GM23248 (cell line): ENCODE results near the gene MIOX. TPM values are rescaled to one million over a fixed set of nuclear protein-coding genes. Genes with fewer than 3 reads are reported as not detected.
"Not testable (repeated sequence)": the region's sequence is repeated elsewhere in the genome, so short reads cannot be mapped to it uniquely, and the experiment has no call there.

Experiments used
- DNase-seq: peaks from one replicate; pipeline ENCODE4 v3.0.0-alpha.2; 2015
- H2AFZ ChIP-seq: fragments of 200-600 bp; sonication (generic); 2 replicates; pipeline ENCODE4 v1.6.1; 2016; ENCODE audit warnings: antibody characterized with exemption
- H3F3A ChIP-seq: fragments of 200-600 bp; sonication (generic); 2 replicates; pipeline ENCODE4 v1.6.1; 2016; ENCODE audit warnings: mild to moderate bottlenecking, antibody characterized with exemption, mixed run types; ENCODE audit not compliant: insufficient read depth
- H3K27ac ChIP-seq: fragments of 200-600 bp; sonication (generic); 2 replicates; pipeline ENCODE4 v1.5.1; 2016; ENCODE audit warnings: mild to moderate bottlenecking
- H3K27me3 ChIP-seq: fragments of 200-600 bp; sonication (generic); replicated peaks from 2 replicates; pipeline ENCODE4 v1.6.1; 2016; ENCODE audit warnings: mild to moderate bottlenecking; ENCODE audit not compliant: insufficient read depth
- H3K36me3 ChIP-seq: fragments of 200-600 bp; sonication (generic); 2 replicates; pipeline ENCODE4 v1.6.1; 2016; ENCODE audit warnings: low read depth, mild to moderate bottlenecking
- H3K4me1 ChIP-seq: fragments of 200-600 bp; sonication (generic); 2 replicates; pipeline ENCODE4 v1.6.1; 2016; ENCODE audit warnings: mild to moderate bottlenecking; ENCODE audit not compliant: insufficient read depth
- H3K4me2 ChIP-seq: fragments of 200-600 bp; sonication (generic); one replicate; pipeline ENCODE4 v1.6.1; 2016; ENCODE audit warnings: mild to moderate bottlenecking; ENCODE audit not compliant: unreplicated experiment
- H3K4me3 ChIP-seq: fragments of 200-600 bp; sonication (generic); 2 replicates; pipeline ENCODE4 v1.5.1; 2016; ENCODE audit warnings: mild to moderate bottlenecking
- H3K79me2 ChIP-seq: fragments of 200-600 bp; sonication (generic); 2 replicates; pipeline ENCODE4 v1.6.1; 2016; ENCODE audit warnings: mild to moderate bottlenecking; ENCODE audit not compliant: insufficient read depth
- H3K9ac ChIP-seq: fragments of 200-600 bp; sonication (generic); 2 replicates; pipeline ENCODE4 v1.6.1; 2016; ENCODE audit warnings: mild to moderate bottlenecking
- H3K9me2 ChIP-seq: fragments of 200-600 bp; sonication (generic); 2 replicates; pipeline ENCODE4 v1.6.1; 2016; ENCODE audit warnings: mixed run types, mild to moderate bottlenecking, moderate library complexity; ENCODE audit not compliant: insufficient read depth
- H3K9me3 ChIP-seq: fragments of 200-600 bp; sonication (generic); one replicate; pipeline ENCODE4 v1.6.1; 2017; ENCODE audit warnings: low read depth
- H4K20me1 ChIP-seq: fragments of 200-600 bp; sonication (generic); 2 replicates; pipeline ENCODE4 v1.6.0; 2016; ENCODE audit not compliant: insufficient read depth
- EZH2 ChIP-seq: fragments of 200-600 bp; sonication (generic); IDR thresholded peaks from 2 replicates; pipeline ENCODE4 v1.6.1; 2018; ENCODE audit warnings: antibody characterized with exemption, mild to moderate bottlenecking; ENCODE audit not compliant: insufficient read depth, poor library complexity, severe bottlenecking
- EZH2phosphoT487 ChIP-seq: fragments of 200-600 bp; sonication (generic); IDR thresholded peaks from 2 replicates; pipeline ENCODE4 v1.6.1; 2018; ENCODE audit warnings: antibody characterized with exemption, moderate library complexity, mild to moderate bottlenecking, low read depth; ENCODE audit not compliant: insufficient read depth
- WGBS, 2 experiments: methylation state at CpG; one replicate each; pipeline ENCODE4 v1.1.6; 2015 to 2017; ENCODE audit warnings: low lambda C conversion rate in 2 of 2, low coverage in 1 of 2; ENCODE audit errors: missing lambda C conversion rate in 2 of 2; 5-methylcytosine and 5-hydroxymethylcytosine counted together
- in situ Hi-C: fragments of 300-500 bp; cut with MboI; formaldehyde crosslinking; loops from 2 replicates; pipeline ENCODE4 v1.15.0; 2020
- polyA plus RNA-seq: library from polyadenylated mRNA; unstranded; fragments of >200 nt; fragmentation: Nextera tagmentation; extraction: Ambion mirVana; gene quantifications from 2 replicates; pipeline ENCODE4 v1.2.1, GENCODE V29; 2016
- total RNA-seq: library from RNA; depleted of rRNA; stranded (reverse); fragments of >200 nt; shearing (Covaris generic); gene quantifications from 2 replicates; pipeline ENCODE4 v1.2.3, GENCODE V29; 2014

Gene MIOX
- total and polyA plus RNA-seq, 2 experiments from 2014 or later, result 0.16 TPM; not detected in 1

- H3K27ac ChIP-seq, result no peak overlapping the region
- H3F3A ChIP-seq, result no peaks in the 10 kb centered on the region
- no peak for DNase-seq
- H3K79me2 ChIP-seq, result peaks cover 56% of the 10 kb centered on the region
- H3K4me2 ChIP-seq, result no peak overlapping the region
- no peaks in the 10 kb centered on the region for H3K27me3 ChIP-seq
- H3K36me3 ChIP-seq, result no peaks in the 10 kb centered on the region
- H2AFZ ChIP-seq, result no peak overlapping the region
- no peak overlapping the region for H3K4me3 ChIP-seq
- in situ Hi-C loops, result no loop called here
- H3K4me1 ChIP-seq, result no peaks in the 10 kb centered on the region
- 70 to 71% methylated on average over 8 of the region's 8 CpGs for WGBS, 2 experiments
- H3K9me3 ChIP-seq, result no peaks in the 10 kb centered on the region
- no peak for TF ChIP-seq EZH2
- H3K9ac ChIP-seq, result no peak overlapping the region
- no peaks in the 10 kb centered on the region for H3K9me2 ChIP-seq
- H4K20me1 ChIP-seq, result no peaks in the 10 kb centered on the region; the same call in 1 of the 2 replicates
Measured at GRCh38 chr22:50516068-50516467, 29.4 kb downstream of the MIOX start.

GRCh38 chr22:50516891-50517290, 30.2 kb downstream of the MIOX start:
- WGBS, 2 experiments, result 82 to 85% methylated on average over 16 of the region's 16 CpGs
- Histone ChIP-seq H3K4me3 (no peak overlapping the region), H2AFZ (no peak overlapping the region), H3K9me3 (no peaks in the 10 kb centered on the region), H3K9ac (no peak overlapping the region), H3K27me3 (no peaks in the 10 kb centered on the region), H3K27ac (no peak overlapping the region), H3K4me1 (no peaks in the 10 kb centered on the region), H4K20me1 (no peaks in the 10 kb centered on the region; the same call in 1 of the 2 replicates), H3K36me3 (no peaks in the 10 kb centered on the region), H3K79me2 (peaks cover 53% of the 10 kb centered on the region), H3K4me2 (no peak overlapping the region), H3K9me2 (no peaks in the 10 kb centered on the region), H3F3A (no peaks in the 10 kb centered on the region)
- TF ChIP-seq EZH2 (no peak), EZH2phosphoT487 (no peak)
- in situ Hi-C loops, result no loop called here
- DNase-seq, result no peak

- in situ Hi-C loops, result no loop called here
- no peak overlapping the region for H2AFZ ChIP-seq
- H3K4me3 ChIP-seq, result no peak overlapping the region
- no peaks in the 10 kb centered on the region; the same call in 1 of the 2 replicates for H4K20me1 ChIP-seq
- H3K9me2 ChIP-seq, result no peaks in the 10 kb centered on the region
- no peak for DNase-seq
- H3K79me2 ChIP-seq, result peaks cover 53% of the 10 kb centered on the region
- H3K27me3 ChIP-seq, result no peaks in the 10 kb centered on the region
- H3K9ac ChIP-seq, result no peak overlapping the region
- no peaks in the 10 kb centered on the region for H3K4me1 ChIP-seq
- H3K4me2 ChIP-seq, result no peak overlapping the region
- WGBS, 2 experiments, result 88 to 89% methylated on average over 20 of the region's 20 CpGs
- H3K27ac ChIP-seq, result no peak overlapping the region
- H3F3A ChIP-seq, result no peaks in the 10 kb centered on the region
- no peaks in the 10 kb centered on the region for H3K9me3 ChIP-seq
- TF ChIP-seq EZH2 (no peak), EZH2phosphoT487 (no peak)
- H3K36me3 ChIP-seq, result no peaks in the 10 kb centered on the region
Measured at GRCh38 chr22:50517495-50518260, 31.0 kb downstream of the MIOX start.

- no peak overlapping the region for H3K9ac ChIP-seq
- no peak overlapping the region for H2AFZ ChIP-seq
- no peak overlapping the region for H3K4me2 ChIP-seq
- 92 to 96% methylated on average over 5 to 7 of the region's 7 CpGs for WGBS, 2 experiments
- TF ChIP-seq EZH2phosphoT487 (no peak), EZH2 (no peak)
- H3K4me3 ChIP-seq, result no peak overlapping the region
- peaks cover 53% of the 10 kb centered on the region for H3K79me2 ChIP-seq
- no peak for DNase-seq
- H3K27ac ChIP-seq, result no peak overlapping the region
- H3F3A ChIP-seq, result no peaks in the 10 kb centered on the region
- no peaks in the 10 kb centered on the region for H3K9me2 ChIP-seq
- H3K36me3 ChIP-seq, result 0 out of 2 replicates have a peak, but pooled peaks cover 3% of the 10 kb centered on the region
- no peaks in the 10 kb centered on the region for H4K20me1 ChIP-seq
- H3K4me1 ChIP-seq, result no peaks in the 10 kb centered on the region
- no peaks in the 10 kb centered on the region for H3K9me3 ChIP-seq
- no peaks in the 10 kb centered on the region for H3K27me3 ChIP-seq
- in situ Hi-C loops, result no loop called here
Measured at GRCh38 chr22:50518606-50519005, 31.9 kb downstream of the MIOX start.

GRCh38 chr22:50519151-50519550, 32.5 kb downstream of the MIOX start:
- Histone ChIP-seq H4K20me1 (no peaks in the 10 kb centered on the region), H3K27me3 (no peaks in the 10 kb centered on the region), H3K36me3 (0 out of 2 replicates have a peak, but pooled peaks cover 6% of the 10 kb centered on the region), H3K9ac (no peak overlapping the region), H3K4me2 (no peak overlapping the region), H3K9me3 (no peaks in the 10 kb centered on the region), H3K9me2 (no peaks in the 10 kb centered on the region), H3K4me3 (no peak overlapping the region), H3K27ac (no peak overlapping the region), H3F3A (no peaks in the 10 kb centered on the region), H3K79me2 (peaks cover 53% of the 10 kb centered on the region), H3K4me1 (no peaks in the 10 kb centered on the region), H2AFZ (no peak overlapping the region)
- DNase-seq, result no peak
- in situ Hi-C loops, result no loop called here
- TF ChIP-seq EZH2, result no peak
- no peak for TF ChIP-seq EZH2phosphoT487
- WGBS, 2 experiments, result 96 to 97% methylated on average over 8 of the region's 8 CpGs

- DNase-seq, H3K4me1 ChIP-seq, H3K4me3 ChIP-seq, H3K27me3 ChIP-seq, H3K27ac ChIP-seq, in situ Hi-C loops, H3K9me2 ChIP-seq, H3K9ac ChIP-seq, H3K4me2 ChIP-seq, H3K36me3 ChIP-seq, H3K9me3 ChIP-seq, H3F3A ChIP-seq, H2AFZ ChIP-seq, H4K20me1 ChIP-seq: not testable (repeated sequence)
- WGBS, 2 experiments, result 91 to 98% methylated on average over 8 of the region's 8 CpGs
- peaks cover 48% of the 10 kb centered on the region for H3K79me2 ChIP-seq
Measured at GRCh38 chr22:50520184-50520583, 33.5 kb downstream of the MIOX start.
